K562 (cell line): Measurements from ENCODE around the gene TBC1D1. TPM values are rescaled to one million over a fixed set of nuclear protein-coding genes. Genes with fewer than 3 reads are reported as not detected.

Experiments
- ATAC-seq: fragments of 200-7000 bp; cut with Tn5 transposase; 3 replicates; pipeline ENCODE4 v1.9.1; 2020; ENCODE audit warnings: moderate library complexity
- BruUV-seq: library from RNA; stranded (reverse); fragments of 400-500 nt; replicated peaks from 2 replicates; lab custom pipeline; 2021; lab: Mats Ljungman, UMichigan
- CTCF ChIA-PET: fragments of 300-600 bp; formaldehyde crosslinking; extraction: SDS; loops from one replicate; lab custom pipeline; 2021; ENCODE audit warnings: low intra/inter-chr PET ratio; lab: Yijun Ruan, JAX
- POLR2A ChIA-PET: fragments of 300-600, 350-650 bp; sonication (Branson Sonifier 250); formaldehyde crosslinking; extraction: SDS; loops from one replicate; lab custom pipeline; 2021; ENCODE audit warnings: antibody characterized with exemption, inconsistent platforms; lab: Yijun Ruan, JAX
- DNase-seq, 4 experiments: peaks; one replicate each; pipeline versions ENCODE4 v3.0.0 to v3.0.0-alpha.2; 2011 to 2018; ENCODE audit warnings: low spot score in 3 of 4, mixed read lengths in 3 of 4; ENCODE audit errors: extremely low read depth in 1 of 4
- FAIRE-seq: peaks from 2 replicates; lab custom pipeline; 2011; peaks lifted over from hg19 to GRCh38; lab: Jason Lieb, UNC
- H2AFZ ChIP-seq: 2 replicates; pipeline ENCODE4 v1.6.0; 2011; ENCODE audit warnings: low read depth, low read length, control low read depth, inconsistent platforms
- H3K27ac ChIP-seq: fragments of 200-600 bp; 3 replicates; pipeline ENCODE4 v1.8.0; 2011; ENCODE audit warnings: low read depth, mild to moderate bottlenecking, control low read depth, inconsistent platforms, low read length, moderate library complexity, mixed read lengths; ENCODE audit errors: extremely low read depth
- H3K27me3 ChIP-seq, 2 experiments: fragments of 300-600 bp in 1 of 2; 2 replicates in 1 of 2; 3 replicates in 1 of 2; pipeline versions ENCODE4 v1.6.0 to v1.8.0; 2011; ENCODE audit warnings: inconsistent platforms in 2 of 2, low read length in 2 of 2, mild to moderate bottlenecking in 1 of 2, mixed read lengths in 1 of 2, moderate library complexity in 1 of 2; ENCODE audit not compliant: control insufficient read depth in 2 of 2, insufficient read depth in 2 of 2
- H3K36me3 ChIP-seq: fragments of 300-600 bp; 3 replicates; pipeline ENCODE4 v1.8.0; 2011; ENCODE audit warnings: mild to moderate bottlenecking, low read length, inconsistent platforms; ENCODE audit not compliant: control insufficient read depth, insufficient read depth
- H3K4me1 ChIP-seq, 2 experiments: fragments of 200-600 bp in 1 of 2; replicated peaks in 1 of 2; 2 replicates in 1 of 2; 3 replicates in 1 of 2; pipeline versions ENCODE4 v1.5.1 to v1.8.0; 2011; ENCODE audit warnings: inconsistent platforms in 2 of 2, low read length in 2 of 2, mild to moderate bottlenecking in 1 of 2, mixed read lengths in 1 of 2, moderate library complexity in 1 of 2; ENCODE audit not compliant: control insufficient read depth in 2 of 2, insufficient read depth in 2 of 2
- H3K4me2 ChIP-seq: 2 replicates; pipeline ENCODE4 v1.6.1; 2011; ENCODE audit warnings: low read length, control low read depth, inconsistent platforms, mixed read lengths; ENCODE audit not compliant: insufficient read depth
- H3K4me3 ChIP-seq: fragments of 200-600 bp; sonication (generic), shearing (Covaris generic); 2 replicates; pipeline ENCODE4 v1.5.1; 2016; ENCODE audit warnings: control low read depth, inconsistent platforms
- H3K79me2 ChIP-seq: fragments of 200-600 bp; 3 replicates; pipeline ENCODE4 v1.8.0; 2011; ENCODE audit warnings: low read length, inconsistent platforms; ENCODE audit not compliant: control insufficient read depth, insufficient read depth
- H3K9ac ChIP-seq, 2 experiments: 2 replicates each; pipeline versions ENCODE4 v1.6.0 to v1.6.1; 2011; ENCODE audit warnings: low read depth in 2 of 2, low read length in 2 of 2, control low read depth in 1 of 2, inconsistent platforms in 1 of 2, mild to moderate bottlenecking in 1 of 2, mixed read lengths in 1 of 2; ENCODE audit not compliant: insufficient read depth in 1 of 2
- H3K9me1 ChIP-seq: one replicate; pipeline ENCODE4 v1.6.0; 2011; ENCODE audit warnings: inconsistent platforms, mild to moderate bottlenecking, low read length, moderate library complexity; ENCODE audit not compliant: control insufficient read depth, insufficient read depth
- H3K9me3 ChIP-seq: replicated peaks from 2 replicates; pipeline ENCODE4 v1.5.1; 2011; ENCODE audit warnings: low read depth, low read length, inconsistent platforms; ENCODE audit not compliant: control insufficient read depth, insufficient read depth
- H4K20me1 ChIP-seq: replicated peaks from 2 replicates; pipeline ENCODE4 v1.6.1; 2011; ENCODE audit warnings: low read length, inconsistent platforms, mixed read lengths; ENCODE audit not compliant: control insufficient read depth, insufficient read depth
- CXXC5 ChIP-seq: fragments of 250-450 bp; sonication (Bioruptor Pico); IDR thresholded peaks from 2 replicates; pipeline ENCODE4 v1.8.0; 2022; ENCODE audit warnings: inconsistent platforms, mild to moderate bottlenecking, moderate library complexity
- FOSL1 ChIP-seq: fragments of 200-800 bp; sonication (Bioruptor generic); conservative IDR thresholded peaks from 2 replicates; pipeline ENCODE4 v1.6.1; 2016; ENCODE audit warnings: missing genetic modification characterization, missing compliant biosample characterization
- HIVEP1 ChIP-seq: fragments of 250-450 bp; sonication (Bioruptor Pico); IDR thresholded peaks from 2 replicates; pipeline ENCODE4 v1.4.0; 2020; ENCODE audit warnings: mild to moderate bottlenecking
- KLF10 ChIP-seq: fragments of 250-450 bp; sonication (Bioruptor Pico); IDR thresholded peaks from 2 replicates; pipeline ENCODE4 v1.6.1; 2021; ENCODE audit warnings: matching md5 sums
- PCBP2 ChIP-seq: fragments of 200-400 bp; formaldehyde crosslinking; IDR thresholded peaks from 2 replicates; pipeline ENCODE4 v1.6.1; 2018; ENCODE audit warnings: low read length, low read depth, mild to moderate bottlenecking, moderate library complexity; ENCODE audit not compliant: poor library complexity, severe bottlenecking
- RBM34 ChIP-seq: fragments of 200-400 bp; formaldehyde crosslinking; IDR thresholded peaks from 2 replicates; pipeline ENCODE4 v1.6.1; 2018; ENCODE audit warnings: low read length, borderline replicate concordance; ENCODE audit not compliant: insufficient read depth
- SIN3A ChIP-seq, 2 experiments: fragments of 150-350 bp in 1 of 2; IDR thresholded peaks; 2 replicates each; pipeline ENCODE4 v1.6.1; 2011 to 2016; ENCODE audit warnings: borderline replicate concordance in 2 of 2, low read depth in 2 of 2, low read length in 2 of 2, mild to moderate bottlenecking in 2 of 2, moderate library complexity in 2 of 2; ENCODE audit not compliant: control insufficient read depth in 1 of 2
- TBP ChIP-seq: optimal IDR thresholded peaks from 2 replicates; pipeline ENCODE3; 2011; ENCODE audit warnings: low read depth, low read length, improper control_type of control experiment
- THRB ChIP-seq: fragments of 450-650 bp; formaldehyde crosslinking; conservative IDR thresholded peaks from 2 replicates; pipeline ENCODE4 v1.4.0; 2022; ENCODE audit warnings: mild to moderate bottlenecking, missing genetic modification characterization
- WHSC1 ChIP-seq: IDR thresholded peaks from one replicate; pipeline ENCODE4 v1.6.1; 2012; ENCODE audit warnings: low read length, control low read depth, inconsistent platforms
- ZFP36 ChIP-seq: fragments of 150-350 bp; IDR thresholded peaks from 2 replicates; pipeline ENCODE4 v1.6.1; 2018; ENCODE audit warnings: low read length, low read depth; ENCODE audit not compliant: partially characterized antibody
- ZNF511 ChIP-seq: sonication (generic); formaldehyde crosslinking; IDR thresholded peaks from 2 replicates; pipeline ENCODE4 v1.8.0; 2022; ENCODE audit warnings: mild to moderate bottlenecking, missing genetic modification reagents
- WGBS: fragments of 100-300 bp; shearing (Covaris generic); methylation state at CpG from one replicate; pipeline ENCODE4 v1.1.6; 2016; ENCODE audit warnings: low coverage, mixed read lengths; ENCODE audit not compliant: insufficient coverage; ENCODE audit errors: missing lambda C conversion rate; 5-methylcytosine and 5-hydroxymethylcytosine counted together
- in situ Hi-C: fragments of 300-500 bp; cut with MboI; formaldehyde crosslinking; loops from 4 replicates; pipeline ENCODE4 v1.15.0; 2018; ENCODE audit warnings: inconsistent platforms, mixed read lengths
- intact Hi-C: fragments of 100-400 bp; cut with micrococcal nuclease; formaldehyde crosslinking; loops from 2 replicates; pipeline ENCODE4 v1.14.2; 2022
- polyA plus RNA-seq, 8 experiments: library from polyadenylated mRNA; depleted of rRNA in 4 of 8; stranded (reverse) in 5 of 8; unstranded in 3 of 8; fragments of >200 nt; fragmentation: Nextera tagmentation in 2 of 8; fragmentation: Illumina TruSeq in 1 of 8; extraction: Ambion mirVana in 2 of 8; extraction: Trizol in 1 of 8; gene quantifications; 2 replicates each; pipeline versions ENCODE4 v1.2.1 to v1.2.3, GENCODE V29; 2011 to 2014; ENCODE audit warnings: inconsistent platforms in 1 of 8, missing spikeins in 1 of 8
- total RNA-seq, 7 experiments: library from RNA; depleted of rRNA in 6 of 7; stranded (reverse); fragments of >200 nt in 6 of 7; fragmentation: Illumina TruSeq in 2 of 7; extraction: Trizol in 2 of 7; gene quantifications; 2 replicates each; pipeline versions ENCODE4 v1.2.1 to v1.2.3, GENCODE V29; 2011 to 2021; ENCODE audit warnings: low replicate concordance in 1 of 7

The TBC1D1 gene
- total and polyA plus RNA-seq, 9 of the 15 experiments (the other 6 are each of a cell fraction or from before 2014, with no cell fraction given), result 0.59 to 14.2 (median 8.8) TPM

GRCh38 chr4:38045289-38045988, 154.6 kb downstream of the TBC1D1 start (continued):
- TF ChIP-seq ZFP36 (no peak), FOSL1 (no peak), CXXC5 (CRISPR knock-in tag) (no peak)

GRCh38 chr4:38046727-38047489, 156.0 kb downstream of the TBC1D1 start:
- ATAC-seq, result peak; percentile 68
- 0 out of 2 replicates have a peak overlapping the region, but pooled peaks have one; percentile 25 for H2AFZ ChIP-seq
- POLR2A ChIA-PET, result interaction anchor here (0.8 to 1.6 kb wide), 3 partner anchors 28 to 1882 kb away, joined by 3 read pairs; no protein-coding TSS in a partner anchor
- H3K9ac ChIP-seq, result no peak overlapping the region
- no peaks in the 10 kb centered on the region; a peak in 1 of 5 replicates for H3K4me1 ChIP-seq
- CTCF ChIA-PET, result no interaction called here
- BruUV-seq, result no TSS peak
- no peaks in the 10 kb centered on the region for H3K9me3 ChIP-seq
- intact Hi-C loops (no loop called here), in situ Hi-C loops (no loop called here)
- H3K36me3 ChIP-seq, result no peaks in the 10 kb centered on the region
- H3K27ac ChIP-seq, result no peak overlapping the region
- no peaks in the 10 kb centered on the region for H3K79me2 ChIP-seq
- peak in 1 of 4 experiments; percentile 26 for DNase-seq
- peaks cover 0 to 21% of the 10 kb centered on the region in 2 experiments; a peak in 2 of 5 replicates for H3K27me3 ChIP-seq
- no peaks in the 10 kb centered on the region for H3K9me1 ChIP-seq
- no peaks in the 10 kb centered on the region for H4K20me1 ChIP-seq
- no peak overlapping the region for H3K4me3 ChIP-seq
- 18% methylated on average over 5 of the region's 5 CpGs for WGBS
- FAIRE-seq, result no peak
- no peak overlapping the region for H3K4me2 ChIP-seq
- TF ChIP-seq ZNF511 (CRISPR knock-in tag) (no peak), SIN3A (IDR thresholded peaks at IDR 0.05; ENCODE audit: borderline replicate concordance in 2 of 2, control insufficient read depth in 1 of 2, low read depth in 2 of 2, low read length in 2 of 2) (no peak), TBP (no peak), RBM34 (no peak), HIVEP1 (CRISPR knock-in tag) (no peak), KLF10 (CRISPR knock-in tag) (no peak), THRB (CRISPR knock-in tag) (no peak), PCBP2 (no peak), WHSC1 (no peak)
